Left kidney (tissue), 2 donors: ENCODE results near the gene ATXN3L. TPM values are rescaled to one million over a fixed set of nuclear protein-coding genes. Genes with fewer than 3 reads are reported as not detected.
"Not testable (repeated sequence)": the region's sequence is repeated elsewhere in the genome, so short reads cannot be mapped to it uniquely, and the experiment has no call there.

Experiments used
- DNase-seq: peaks from one replicate; pipeline ENCODE4 v3.0.0-alpha.2; 2013
- polyA plus RNA-seq: library from polyadenylated mRNA; unstranded; fragments of 120-200 nt; gene quantifications from one replicate; pipeline ENCODE4 v1.2.1, GENCODE V29; 2013; ENCODE audit not compliant: insufficient read length

ATXN3L gene
- polyA plus RNA-seq, 1 donor: not detected

DNA sequence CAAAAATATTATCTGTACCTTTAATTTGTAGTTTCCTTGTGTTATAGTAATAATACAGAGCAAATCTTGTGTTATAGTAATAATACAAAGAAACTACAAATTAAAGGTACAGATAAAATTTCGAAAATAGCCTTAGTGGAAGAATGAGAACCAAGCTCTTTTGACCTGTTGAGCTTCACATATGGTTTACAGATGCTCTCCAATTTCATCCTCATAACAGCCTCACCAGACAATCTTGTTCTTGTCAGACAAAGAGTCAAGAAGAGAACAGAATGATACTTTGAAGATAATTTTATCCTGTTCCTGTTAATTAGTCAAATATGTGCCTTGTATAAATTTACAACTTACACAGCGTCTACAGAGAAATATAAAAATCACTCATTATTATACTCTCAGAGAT, 12.8 kb downstream of the ATXN3L start:
- no peak for DNase-seq

GRCh38 chrX:13305108-13305507, 14.7 kb downstream of the ATXN3L start:
- no peak for DNase-seq

DNA sequence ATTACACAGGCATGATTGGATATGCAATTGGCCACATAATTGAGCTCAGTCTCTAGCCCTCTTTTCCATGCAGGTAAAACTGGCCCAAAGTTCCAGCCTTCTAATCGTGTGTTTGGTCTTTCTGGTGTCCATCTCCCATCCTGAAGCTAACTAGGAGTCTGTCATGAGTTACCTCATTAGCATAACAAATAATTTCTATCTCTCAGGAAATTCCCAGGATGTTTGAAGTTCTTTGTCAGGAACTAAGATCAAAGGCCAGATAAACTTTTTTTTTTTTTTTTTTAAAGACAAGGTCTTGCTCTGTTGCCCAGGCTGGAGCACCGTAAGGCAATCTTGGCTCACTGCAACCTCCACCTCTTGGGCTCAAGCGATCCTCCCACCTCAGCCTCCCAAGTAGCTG, 15.8 kb downstream of the ATXN3L start:
- DNase-seq: no peak

DNA sequence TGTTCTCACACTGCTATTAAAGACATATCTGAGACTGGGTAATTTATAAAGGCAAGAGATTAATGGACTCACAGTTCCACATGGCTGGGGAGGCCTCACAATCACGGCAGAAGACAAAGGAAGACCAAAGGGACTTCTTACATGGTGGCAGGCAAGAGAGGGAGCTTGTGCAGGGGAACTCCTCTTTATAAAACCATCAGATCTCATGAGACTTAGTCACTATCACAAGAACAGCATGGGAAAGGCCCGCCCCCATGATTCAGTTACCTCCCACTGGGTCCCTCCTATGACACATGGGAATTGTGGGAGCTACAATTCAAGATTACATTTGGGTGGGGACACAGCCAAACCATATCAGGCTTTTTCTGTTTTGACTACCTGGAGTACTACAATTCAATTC, 16.6 kb downstream of the ATXN3L start:
- not testable (repeated sequence) for DNase-seq

DNA sequence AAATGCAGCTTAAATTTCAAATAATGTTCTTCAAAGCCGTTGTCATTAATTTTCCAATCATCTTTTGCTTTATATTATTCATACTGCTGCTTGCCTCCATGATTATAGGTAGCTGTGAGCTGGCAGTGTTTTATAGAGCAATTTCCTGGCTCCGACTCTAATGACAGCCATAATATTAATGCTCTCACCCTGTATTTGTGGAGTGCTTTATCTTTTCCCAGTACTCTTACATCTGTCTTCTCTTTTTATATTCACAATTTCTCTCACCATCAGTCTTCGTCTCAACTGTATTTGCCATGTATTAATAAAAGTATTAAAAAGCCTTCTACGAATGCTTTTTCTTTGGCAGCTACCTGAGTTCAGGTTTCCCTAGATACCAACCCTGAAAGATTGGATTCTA, 21.0 kb downstream of the ATXN3L start:
- DNase-seq: no peak

DNA sequence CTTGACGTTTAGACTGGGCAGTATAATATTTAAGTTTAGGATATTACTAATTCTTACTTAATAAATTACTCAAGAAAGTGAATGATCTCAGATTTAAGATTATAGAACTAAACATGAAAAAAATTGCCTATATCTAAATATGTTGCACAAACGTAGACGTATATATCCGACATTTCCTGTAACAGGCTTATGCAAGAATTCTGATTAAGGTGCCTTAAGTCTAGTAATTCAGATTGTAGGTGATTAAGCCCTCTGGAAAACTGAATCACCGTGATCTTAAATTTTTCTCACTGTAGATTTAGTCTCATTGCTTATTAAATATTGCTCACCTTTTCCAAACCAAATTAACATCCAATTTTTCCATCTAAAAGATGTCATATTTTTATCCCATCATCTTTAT, 24.0 kb downstream of the ATXN3L start:
- no peak for DNase-seq

DNA sequence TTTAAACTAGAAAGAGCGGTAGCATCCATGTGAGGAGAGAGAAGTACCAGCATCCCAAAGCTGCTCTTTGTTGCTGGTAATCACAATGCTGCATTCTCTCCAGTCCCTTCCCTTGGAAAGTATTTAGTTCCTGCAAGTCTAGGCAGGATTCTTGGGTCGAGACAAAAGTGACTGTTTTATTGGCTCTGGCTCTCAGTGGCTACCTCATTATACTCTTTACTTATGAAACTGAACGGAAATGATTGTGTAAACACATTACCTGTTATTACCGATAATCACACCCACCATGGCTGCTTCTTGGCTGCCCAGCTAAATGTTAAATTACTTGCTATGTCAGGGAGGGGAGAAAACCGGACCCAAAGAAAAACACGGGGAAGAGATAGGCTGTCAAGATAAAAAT, 26.2 kb downstream of the ATXN3L start:
- DNase-seq: no peak

DNA sequence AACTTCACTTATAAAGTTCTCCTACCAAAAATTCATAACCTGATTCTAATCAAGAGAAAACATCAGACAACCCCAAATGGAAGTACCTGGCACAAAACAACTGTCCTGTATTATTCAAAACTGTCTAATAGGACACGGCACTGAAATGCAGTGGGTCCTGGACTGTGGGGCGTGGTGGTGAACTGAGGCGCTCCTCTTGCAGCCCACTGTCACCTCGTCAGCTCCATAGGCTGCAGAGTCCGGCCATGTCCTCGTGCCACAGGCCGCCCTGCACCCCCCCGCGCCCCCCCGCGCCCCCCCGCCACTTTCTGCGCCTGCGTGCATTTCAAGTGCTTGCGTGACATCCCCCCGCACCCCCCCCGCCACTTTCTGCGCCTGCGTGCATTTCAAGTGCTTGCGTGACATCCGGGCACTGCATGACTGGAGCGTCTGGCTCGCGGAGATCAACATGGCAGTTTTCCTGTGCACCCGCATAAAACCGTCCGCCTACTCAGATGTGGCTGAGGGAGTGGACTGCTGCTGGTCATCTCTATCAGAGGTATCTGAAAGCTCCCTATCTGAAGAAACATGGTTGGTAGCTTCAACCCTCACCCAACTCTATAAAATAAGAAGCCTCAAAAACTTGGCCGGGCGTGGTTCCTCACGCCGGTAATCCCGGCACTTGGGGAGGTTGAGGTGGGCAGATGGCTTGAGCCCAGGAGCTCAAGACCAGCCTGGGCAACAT, 28.8 kb downstream of the ATXN3L start:
- no peak for DNase-seq

GRCh38 chrX:13288671-13289070, 31.2 kb downstream of the ATXN3L start:
- DNase-seq: no peak

DNA sequence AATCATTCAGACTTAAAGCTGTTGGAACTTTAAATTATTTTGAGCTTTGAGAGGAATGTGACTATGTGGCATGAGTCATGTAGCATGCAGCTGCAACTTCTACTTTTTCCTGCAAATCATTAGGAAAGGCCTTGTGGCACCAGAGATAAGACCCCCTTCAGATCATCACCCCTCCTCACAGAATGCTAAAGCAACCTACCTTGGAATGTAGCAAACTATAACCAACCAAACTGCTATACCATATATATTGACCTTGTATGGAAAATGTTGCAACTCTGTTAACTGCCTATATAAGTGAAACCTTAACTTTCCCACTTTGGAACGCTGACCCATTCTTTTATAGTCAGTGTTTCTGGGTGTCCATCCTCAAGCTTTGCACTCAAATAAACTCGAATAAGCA, 32.0 kb downstream of the ATXN3L start:
- no peak for DNase-seq

DNA sequence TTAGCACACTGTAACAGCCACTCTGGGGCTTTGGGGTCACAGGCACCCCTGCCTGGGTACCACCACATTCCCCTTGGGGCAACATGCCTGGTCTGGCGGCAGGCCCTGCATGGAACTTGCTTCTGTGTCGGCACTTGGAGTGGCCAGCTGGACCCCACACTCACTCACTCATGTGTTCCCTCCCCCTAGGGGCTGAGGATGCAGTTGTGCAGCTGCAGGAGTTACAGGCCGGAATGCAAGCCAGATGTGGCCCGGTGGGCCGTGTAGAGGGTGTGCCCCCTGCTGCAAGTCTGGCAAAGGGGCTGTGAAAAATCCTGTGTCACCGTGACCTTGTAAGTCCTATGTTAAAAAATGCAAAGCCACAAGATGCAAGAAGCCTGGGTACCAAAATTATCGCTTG, 34.2 kb downstream of the ATXN3L start:
- no peak for DNase-seq

DNA sequence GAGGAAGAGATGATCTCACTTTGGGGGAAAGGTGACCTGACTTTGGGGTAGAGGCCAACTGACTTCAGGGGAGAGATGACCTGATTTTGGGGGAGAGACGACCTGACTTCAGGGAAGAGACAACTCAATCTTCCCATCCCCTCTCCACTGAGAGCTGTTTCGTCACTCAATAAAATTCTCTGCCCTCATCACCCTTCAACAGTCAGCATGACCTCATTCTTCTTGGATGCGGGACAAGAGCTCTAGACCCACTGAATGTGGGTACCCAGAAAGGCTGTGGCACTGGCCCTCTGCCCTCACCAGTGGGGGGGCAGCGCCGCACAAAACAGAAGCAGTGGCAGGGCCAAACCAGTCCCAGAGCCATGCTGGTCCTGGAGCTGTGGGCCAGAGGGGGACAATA, 34.6 kb downstream of the ATXN3L start:
- no peak for DNase-seq

DNA sequence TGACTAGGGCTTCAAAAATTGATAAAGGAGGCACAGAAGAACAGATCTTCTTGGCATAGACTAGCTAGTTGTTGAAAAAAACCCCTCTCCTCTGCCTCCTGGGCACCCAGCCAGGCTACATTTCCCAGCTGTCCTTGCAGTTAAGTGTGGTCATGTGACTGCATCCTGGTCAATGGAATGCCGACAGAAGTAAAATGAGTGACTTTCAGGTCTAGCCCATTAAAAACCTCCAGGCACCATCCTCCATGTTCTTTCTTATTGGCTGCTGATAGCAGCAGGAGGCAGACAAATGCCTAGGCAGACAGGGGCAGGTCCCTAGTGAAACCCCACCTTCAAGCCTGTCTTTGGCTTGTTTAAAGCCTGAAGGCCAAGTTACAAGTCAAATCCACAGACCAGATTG, 35.3 kb downstream of the ATXN3L start:
- DNase-seq: no peak

DNA sequence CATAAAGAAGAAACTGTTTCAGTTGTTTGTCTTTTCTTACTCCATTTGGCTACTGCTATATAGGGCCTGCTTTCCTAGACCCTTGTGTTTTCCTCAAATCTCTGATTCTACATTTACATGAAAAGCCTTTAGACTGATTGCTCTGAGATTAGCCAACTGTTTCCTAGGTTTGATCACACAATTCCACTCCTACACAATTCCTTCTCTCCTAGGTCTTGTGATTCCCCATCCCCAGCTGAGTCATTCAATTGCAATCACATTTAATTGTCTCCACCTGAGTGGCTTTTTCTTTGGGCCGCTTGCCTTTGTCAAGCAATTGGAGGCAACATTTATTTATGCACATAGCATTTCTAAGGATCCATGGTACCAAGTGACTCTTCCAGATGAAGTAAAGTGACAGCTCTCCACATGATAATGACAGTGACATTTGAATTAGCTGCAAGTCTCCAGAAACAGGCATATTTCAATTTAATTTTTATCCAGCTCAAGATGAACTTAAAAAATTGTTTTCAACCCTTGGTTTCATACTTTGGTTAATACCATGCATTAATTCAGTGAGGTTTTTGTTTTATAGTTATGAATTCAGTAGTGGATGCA, 35.8 kb downstream of the ATXN3L start:
- DNase-seq: no peak

GRCh38 chrX:13283512-13283911, 36.3 kb downstream of the ATXN3L start:
- DNase-seq: no peak

- no peak for DNase-seq
Measured at GRCh38 chrX:13281289-13281688, 38.6 kb downstream of the ATXN3L start.

GRCh38 chrX:13279279-13280018, 40.4 kb downstream of the ATXN3L start:
- DNase-seq: no peak

DNA sequence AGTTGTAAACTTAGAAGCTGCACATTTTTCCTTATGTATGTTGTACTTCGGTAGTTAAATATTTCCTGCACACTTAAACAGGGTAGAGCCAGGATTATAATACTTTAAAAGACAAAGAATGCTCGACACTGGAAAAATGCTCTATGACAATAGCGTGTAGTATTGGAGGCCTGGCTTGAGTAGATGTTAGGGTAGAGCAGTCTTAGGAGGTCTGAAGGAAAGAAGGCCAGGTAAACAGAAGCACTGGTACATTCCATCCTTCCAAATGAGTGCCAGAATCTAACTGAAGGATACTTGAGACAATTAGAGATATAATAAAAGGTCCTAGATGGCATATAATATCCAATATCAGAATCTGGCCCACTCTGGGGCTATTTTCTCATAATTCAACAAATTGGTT, 42.3 kb downstream of the ATXN3L start:
- DNase-seq: no peak

- DNase-seq: peak; percentile 50
Measured at GRCh38 chrX:13276991-13277390, 42.9 kb downstream of the ATXN3L start.

- no peak for DNase-seq
Measured at GRCh38 chrX:13275031-13275430, 44.8 kb downstream of the ATXN3L start.

GRCh38 chrX:13272426-13272825, 47.4 kb downstream of the ATXN3L start:
- no peak for DNase-seq

GRCh38 chrX:13271511-13271910, 48.3 kb downstream of the ATXN3L start:
- DNase-seq: no peak

DNA sequence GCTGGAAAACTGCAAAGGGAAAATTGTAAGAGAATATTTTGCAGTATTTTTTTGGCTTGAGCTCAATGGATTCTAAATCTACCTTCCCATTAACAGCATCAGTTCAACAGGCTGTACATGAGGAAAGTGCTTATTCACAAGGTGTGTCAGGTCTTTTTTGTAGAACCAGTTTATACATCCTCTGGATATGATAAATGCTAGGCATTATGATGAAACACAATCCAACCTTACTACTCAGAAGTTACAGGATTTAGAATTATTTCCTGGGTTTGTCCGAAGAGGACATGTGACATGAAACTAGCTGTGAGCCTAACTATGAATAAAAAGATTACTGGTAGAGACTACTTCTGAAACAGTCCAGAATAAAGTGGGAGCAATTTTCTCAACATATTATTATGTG, 49.5 kb downstream of the ATXN3L start:
- no peak for DNase-seq

GRCh38 chrX:13268874-13269273, 51.0 kb downstream of the ATXN3L start:
- DNase-seq: no peak
